Panc1 (cell line): ENCODE data around the gene MCU. TPM values are rescaled to one million over a fixed set of nuclear protein-coding genes. Genes with fewer than 3 reads are reported as not detected.

Experiments
- ATAC-seq: fragments of 200-7000 bp; cut with Tn5 transposase; 2 replicates; pipeline ENCODE4 v1.9.1; 2020; ENCODE audit warnings: mild to moderate bottlenecking, moderate library complexity
- BruUV-seq: library from RNA; stranded (reverse); fragments of 400-500 nt; replicated peaks from 2 replicates; lab custom pipeline; 2021; lab: Mats Ljungman, UMichigan
- CTCF ChIA-PET: fragments of 300-600 bp; sonication (Branson Sonifier 250); formaldehyde crosslinking; loops from one replicate; lab custom pipeline; 2022; ENCODE audit warnings: antibody characterized with exemption; lab: Charles Lee
- POLR2A ChIA-PET: fragments of 300-600 bp; sonication (Branson Sonifier 250); formaldehyde crosslinking; loops from one replicate; lab custom pipeline; 2022; ENCODE audit warnings: antibody characterized with exemption; lab: Charles Lee
- DNase-seq: peaks from one replicate; pipeline ENCODE4 v3.0.0-alpha.2; 2010; ENCODE audit warnings: low read depth, low spot score
- H3K27ac ChIP-seq: 2 replicates; pipeline ENCODE4 v1.5.1; 2011; ENCODE audit warnings: mild to moderate bottlenecking, low read length, inconsistent platforms
- H3K27me3 ChIP-seq: fragments of 200-500 bp; sonication (Bioruptor generic); 2 replicates; pipeline ENCODE4 v1.6.0; 2014; ENCODE audit warnings: low read length, inconsistent platforms; ENCODE audit not compliant: control insufficient read depth, insufficient read depth
- H3K36me3 ChIP-seq: fragments of 200-500 bp; sonication (Bioruptor generic); 2 replicates; pipeline ENCODE4 v1.5.1; 2014; ENCODE audit warnings: inconsistent platforms, mild to moderate bottlenecking, low read length, moderate library complexity; ENCODE audit not compliant: control insufficient read depth, insufficient read depth
- H3K4me1 ChIP-seq: 2 replicates; pipeline ENCODE4 v1.5.1; 2011; ENCODE audit warnings: inconsistent platforms, mild to moderate bottlenecking, low read length, moderate library complexity; ENCODE audit not compliant: control insufficient read depth, insufficient read depth
- H3K4me3 ChIP-seq, 2 experiments: 2 replicates each; pipeline ENCODE4 v1.5.1; 2011 to 2012; ENCODE audit warnings: low read depth in 2 of 2, low read length in 2 of 2, mild to moderate bottlenecking in 2 of 2, inconsistent platforms in 1 of 2, moderate library complexity in 1 of 2
- H3K9me3 ChIP-seq: fragments of 200-500 bp; sonication (Bioruptor generic); 2 replicates; pipeline ENCODE4 v1.5.1; 2014; ENCODE audit warnings: low read depth, mild to moderate bottlenecking, inconsistent platforms, low read length, moderate library complexity; ENCODE audit not compliant: control insufficient read depth, insufficient read depth
- POLR2AphosphoS5 ChIP-seq: IDR thresholded peaks from 2 replicates; pipeline ENCODE4 v1.6.1; 2012; ENCODE audit warnings: mild to moderate bottlenecking, low read depth, low read length, moderate library complexity
- SIN3A ChIP-seq: IDR thresholded peaks from 2 replicates; pipeline ENCODE4 v1.6.1; 2012; ENCODE audit warnings: low read depth, mild to moderate bottlenecking, low read length, moderate library complexity, borderline replicate concordance; ENCODE audit not compliant: insufficient read depth
- TCF7L2 ChIP-seq: IDR thresholded peaks from 2 replicates; pipeline ENCODE4 v1.6.1; 2011; ENCODE audit warnings: mild to moderate bottlenecking, low read depth, low read length, inconsistent platforms
- in situ Hi-C: cut with HindIII; loops from 2 replicates; pipeline ENCODE4 v1.10.0; 2016; ENCODE audit warnings: low sequenced_read_pairs, low pct_unique_long_range_greater_than_20kb
- intact Hi-C: fragments of 100-400 bp; cut with micrococcal nuclease; formaldehyde crosslinking; loops from one replicate; pipeline ENCODE4 v1.10.0; 2022; ENCODE audit not compliant: unreplicated experiment
- total RNA-seq: library from RNA; stranded (reverse); gene quantifications from one replicate; pipeline ENCODE4 v1.2.1, GENCODE V29; 2021; ENCODE audit not compliant: unreplicated experiment
- TF ChIP-seq, protein P1 (sequence below), 2 experiments: IDR thresholded peaks; 2 replicates each; pipeline ENCODE4 v1.6.1; 2011 to 2012; ENCODE audit warnings: low read depth in 2 of 2, control low read depth in 1 of 2, low read length in 1 of 2, mild to moderate bottlenecking in 1 of 2, moderate library complexity in 1 of 2; ENCODE audit not compliant: insufficient read depth in 1 of 2
- TF ChIP-seq, protein P2 (sequence below): fragments of 450-650 bp; IDR thresholded peaks from 2 replicates; pipeline ENCODE4 v1.5.1; 2017; ENCODE audit warnings: mild to moderate bottlenecking

Gene MCU
- total RNA-seq, 1 experiment from 2014 or later: 31.6 TPM

- TF ChIP-seq POLR2AphosphoS5: no peak
- TF ChIP-seq, protein P1, sequence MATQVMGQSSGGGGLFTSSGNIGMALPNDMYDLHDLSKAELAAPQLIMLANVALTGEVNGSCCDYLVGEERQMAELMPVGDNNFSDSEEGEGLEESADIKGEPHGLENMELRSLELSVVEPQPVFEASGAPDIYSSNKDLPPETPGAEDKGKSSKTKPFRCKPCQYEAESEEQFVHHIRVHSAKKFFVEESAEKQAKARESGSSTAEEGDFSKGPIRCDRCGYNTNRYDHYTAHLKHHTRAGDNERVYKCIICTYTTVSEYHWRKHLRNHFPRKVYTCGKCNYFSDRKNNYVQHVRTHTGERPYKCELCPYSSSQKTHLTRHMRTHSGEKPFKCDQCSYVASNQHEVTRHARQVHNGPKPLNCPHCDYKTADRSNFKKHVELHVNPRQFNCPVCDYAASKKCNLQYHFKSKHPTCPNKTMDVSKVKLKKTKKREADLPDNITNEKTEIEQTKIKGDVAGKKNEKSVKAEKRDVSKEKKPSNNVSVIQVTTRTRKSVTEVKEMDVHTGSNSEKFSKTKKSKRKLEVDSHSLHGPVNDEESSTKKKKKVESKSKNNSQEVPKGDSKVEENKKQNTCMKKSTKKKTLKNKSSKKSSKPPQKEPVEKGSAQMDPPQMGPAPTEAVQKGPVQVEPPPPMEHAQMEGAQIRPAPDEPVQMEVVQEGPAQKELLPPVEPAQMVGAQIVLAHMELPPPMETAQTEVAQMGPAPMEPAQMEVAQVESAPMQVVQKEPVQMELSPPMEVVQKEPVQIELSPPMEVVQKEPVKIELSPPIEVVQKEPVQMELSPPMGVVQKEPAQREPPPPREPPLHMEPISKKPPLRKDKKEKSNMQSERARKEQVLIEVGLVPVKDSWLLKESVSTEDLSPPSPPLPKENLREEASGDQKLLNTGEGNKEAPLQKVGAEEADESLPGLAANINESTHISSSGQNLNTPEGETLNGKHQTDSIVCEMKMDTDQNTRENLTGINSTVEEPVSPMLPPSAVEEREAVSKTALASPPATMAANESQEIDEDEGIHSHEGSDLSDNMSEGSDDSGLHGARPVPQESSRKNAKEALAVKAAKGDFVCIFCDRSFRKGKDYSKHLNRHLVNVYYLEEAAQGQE (IDR thresholded peaks at IDR 0.05; ENCODE audit: insufficient read depth in 1 of 2, low read depth in 2 of 2, low read length in 1 of 2): no peak
- TF ChIP-seq, protein P2, sequence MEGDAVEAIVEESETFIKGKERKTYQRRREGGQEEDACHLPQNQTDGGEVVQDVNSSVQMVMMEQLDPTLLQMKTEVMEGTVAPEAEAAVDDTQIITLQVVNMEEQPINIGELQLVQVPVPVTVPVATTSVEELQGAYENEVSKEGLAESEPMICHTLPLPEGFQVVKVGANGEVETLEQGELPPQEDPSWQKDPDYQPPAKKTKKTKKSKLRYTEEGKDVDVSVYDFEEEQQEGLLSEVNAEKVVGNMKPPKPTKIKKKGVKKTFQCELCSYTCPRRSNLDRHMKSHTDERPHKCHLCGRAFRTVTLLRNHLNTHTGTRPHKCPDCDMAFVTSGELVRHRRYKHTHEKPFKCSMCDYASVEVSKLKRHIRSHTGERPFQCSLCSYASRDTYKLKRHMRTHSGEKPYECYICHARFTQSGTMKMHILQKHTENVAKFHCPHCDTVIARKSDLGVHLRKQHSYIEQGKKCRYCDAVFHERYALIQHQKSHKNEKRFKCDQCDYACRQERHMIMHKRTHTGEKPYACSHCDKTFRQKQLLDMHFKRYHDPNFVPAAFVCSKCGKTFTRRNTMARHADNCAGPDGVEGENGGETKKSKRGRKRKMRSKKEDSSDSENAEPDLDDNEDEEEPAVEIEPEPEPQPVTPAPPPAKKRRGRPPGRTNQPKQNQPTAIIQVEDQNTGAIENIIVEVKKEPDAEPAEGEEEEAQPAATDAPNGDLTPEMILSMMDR: no peak
- no peak for TF ChIP-seq SIN3A
- TF ChIP-seq TCF7L2: no peak
- Histone ChIP-seq H3K36me3 (no peaks in the 10 kb centered on the region), H3K27me3 (no peaks in the 10 kb centered on the region), H3K9me3 (no peaks in the 10 kb centered on the region), H3K4me3 (no peak overlapping the region), H3K4me1 (0 out of 2 replicates have a peak, but pooled peaks cover 7% of the 10 kb centered on the region), H3K27ac (no peak overlapping the region)
- intact Hi-C loops (no loop called here), in situ Hi-C loops (no loop called here)
- CTCF ChIA-PET: no interaction called here
- POLR2A ChIA-PET: no interaction called here
- no TSS peak for BruUV-seq
- ATAC-seq (no peak), DNase-seq (no peak)
These were observed 93.5 kb downstream of the MCU start for GRCh38 chr10:72785409-72785808.

DNA sequence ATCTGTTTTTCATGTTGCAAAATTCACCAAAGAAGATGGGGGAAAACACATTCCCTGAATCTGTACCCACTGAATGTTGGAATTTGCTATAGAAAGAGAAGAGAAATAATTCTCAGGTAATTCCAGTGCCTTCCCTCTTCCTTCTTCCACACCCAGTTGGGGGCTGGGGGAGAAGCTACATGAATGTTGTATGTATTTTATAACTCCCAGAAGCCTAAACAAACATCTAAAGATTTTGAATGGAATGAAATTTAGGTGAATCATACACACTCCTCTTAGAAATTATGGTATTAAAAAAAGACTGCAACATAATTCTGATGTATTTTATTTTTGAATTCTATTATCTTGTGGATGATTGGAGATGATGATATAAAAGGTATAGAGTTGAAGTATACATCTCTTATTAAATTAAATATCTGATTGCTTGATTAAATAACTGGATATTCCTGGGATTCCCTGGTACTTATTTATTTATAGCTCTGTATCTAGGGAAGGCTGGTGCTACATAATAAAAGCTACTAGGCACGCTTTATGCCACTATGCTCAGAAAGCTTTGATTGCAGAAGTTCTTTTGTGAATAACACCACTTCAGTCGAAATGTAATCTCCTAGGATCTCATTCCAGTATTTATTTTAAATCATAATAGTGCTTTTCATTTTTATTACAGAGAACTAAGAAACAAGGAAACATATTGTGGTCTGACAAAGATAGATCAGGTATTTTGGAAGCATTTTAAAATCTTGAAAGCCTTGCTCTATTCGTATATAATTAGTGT is 98.5 kb downstream of the MCU start:
- TF ChIP-seq SIN3A (no peak), POLR2AphosphoS5 (no peak), TCF7L2 (no peak)
- TF ChIP-seq, protein P1 (IDR thresholded peaks at IDR 0.05; ENCODE audit: insufficient read depth in 1 of 2, low read depth in 2 of 2, low read length in 1 of 2): no peak
- TF ChIP-seq, protein P2: no peak
- Histone ChIP-seq H3K36me3 (no peaks in the 10 kb centered on the region), H3K27ac (no peak overlapping the region), H3K9me3 (no peaks in the 10 kb centered on the region), H3K4me1 (no peaks in the 10 kb centered on the region; the same call in 1 of the 2 replicates), H3K27me3 (no peaks in the 10 kb centered on the region), H3K4me3 (no peak overlapping the region)
- POLR2A ChIA-PET: no interaction called here
- CTCF ChIA-PET: interaction anchor here (0.6 kb wide), 1 partner anchor 1020 kb away, joined by 3 read pairs; no protein-coding TSS in a partner anchor
- DNase-seq (no peak), ATAC-seq (no peak)
- intact Hi-C loops (no loop called here), in situ Hi-C loops (loop anchor here (5.0 kb wide), 1 partner anchor 68 kb away; no protein-coding TSS in a partner anchor)
- no TSS peak for BruUV-seq
